Measurements from ENCODE around the gene TMTC1. TPM values are rescaled to one million over a fixed set of nuclear protein-coding genes. Genes with fewer than 3 reads are reported as not detected.

Gene TMTC1
- total RNA-seq, 1 donor from 2014 or later = 1.4 TPM

- no peaks in the 10 kb centered on the region for H3K36me3 Mint-ChIP-seq (ENCODE audit: unreplicated experiment)
- no peak overlapping the region for H3K4me3 Mint-ChIP-seq (ENCODE audit: unreplicated experiment)
- no peaks in the 10 kb centered on the region for H3K9me3 Mint-ChIP-seq (ENCODE audit: unreplicated experiment)
- no peak for DNase-seq
- peaks cover 12% of the 10 kb centered on the region for H3K4me1 Mint-ChIP-seq (ENCODE audit: low read depth, unreplicated experiment)
- H3K27me3 Mint-ChIP-seq (ENCODE audit: unreplicated experiment) = peaks cover 3% of the 10 kb centered on the region
- no peak for TF ChIP-seq CTCF (IDR thresholded peaks at IDR 0.05; ENCODE audit: partially characterized antibody, unreplicated experiment)
- no peak overlapping the region for H3K27ac Mint-ChIP-seq (ENCODE audit: unreplicated experiment)
These were observed 273.1 kb downstream of the TMTC1 start for GRCh38 chr12:29510591-29511185.

- peaks cover 12% of the 10 kb centered on the region for H3K4me1 Mint-ChIP-seq (ENCODE audit: low read depth, unreplicated experiment)
- no peaks in the 10 kb centered on the region for H3K36me3 Mint-ChIP-seq (ENCODE audit: unreplicated experiment)
- TF ChIP-seq CTCF (IDR thresholded peaks at IDR 0.05; ENCODE audit: partially characterized antibody, unreplicated experiment) = no peak
These were observed 274.2 kb downstream of the TMTC1 start for GRCh38 chr12:29509503-29509902.

GRCh38 chr12:29508949-29509348, 274.8 kb downstream of the TMTC1 start:
- peaks cover 12% of the 10 kb centered on the region for H3K4me1 Mint-ChIP-seq (ENCODE audit: low read depth, unreplicated experiment)
- no peak for DNase-seq
- no peak overlapping the region for H3K4me3 Mint-ChIP-seq (ENCODE audit: unreplicated experiment)
- no peak overlapping the region for H3K27ac Mint-ChIP-seq (ENCODE audit: unreplicated experiment)
- H3K36me3 Mint-ChIP-seq (ENCODE audit: unreplicated experiment) = no peaks in the 10 kb centered on the region
- H3K9me3 Mint-ChIP-seq (ENCODE audit: unreplicated experiment) = no peaks in the 10 kb centered on the region
- no peak for TF ChIP-seq CTCF (IDR thresholded peaks at IDR 0.05; ENCODE audit: partially characterized antibody, unreplicated experiment)
- peaks cover 3% of the 10 kb centered on the region for H3K27me3 Mint-ChIP-seq (ENCODE audit: unreplicated experiment)

More at GRCh38 chr12:29509503-29509902, 274.2 kb downstream of the TMTC1 start:
- H3K27me3 Mint-ChIP-seq (ENCODE audit: unreplicated experiment) = peaks cover 3% of the 10 kb centered on the region
- no peak overlapping the region for H3K27ac Mint-ChIP-seq (ENCODE audit: unreplicated experiment)
- no peak overlapping the region for H3K4me3 Mint-ChIP-seq (ENCODE audit: unreplicated experiment)
- DNase-seq = no peak
- no peaks in the 10 kb centered on the region for H3K9me3 Mint-ChIP-seq (ENCODE audit: unreplicated experiment)

GRCh38 chr12:29505122-29505521, 278.6 kb downstream of the TMTC1 start:
- Mint-ChIP-seq H3K4me1 (ENCODE audit: low read depth, unreplicated experiment) (peaks cover 12% of the 10 kb centered on the region), H3K9me3 (ENCODE audit: unreplicated experiment) (no peaks in the 10 kb centered on the region), H3K4me3 (ENCODE audit: unreplicated experiment) (no peak overlapping the region), H3K36me3 (ENCODE audit: unreplicated experiment) (no peaks in the 10 kb centered on the region), H3K27ac (ENCODE audit: unreplicated experiment) (no peak overlapping the region), H3K27me3 (ENCODE audit: unreplicated experiment) (peaks cover 3% of the 10 kb centered on the region)
- TF ChIP-seq CTCF (IDR thresholded peaks at IDR 0.05; ENCODE audit: partially characterized antibody, unreplicated experiment) = no peak
- no peak for DNase-seq

GRCh38 chr12:29503283-29503682, 280.5 kb downstream of the TMTC1 start:
- peaks cover 5% of the 10 kb centered on the region for H3K27me3 Mint-ChIP-seq (ENCODE audit: unreplicated experiment)
- no peak overlapping the region for H3K27ac Mint-ChIP-seq (ENCODE audit: unreplicated experiment)
- no peak for DNase-seq
- no peak for TF ChIP-seq CTCF (IDR thresholded peaks at IDR 0.05; ENCODE audit: partially characterized antibody, unreplicated experiment)
- no peaks in the 10 kb centered on the region for H3K36me3 Mint-ChIP-seq (ENCODE audit: unreplicated experiment)
- H3K9me3 Mint-ChIP-seq (ENCODE audit: unreplicated experiment) = no peaks in the 10 kb centered on the region
- peaks cover 12% of the 10 kb centered on the region for H3K4me1 Mint-ChIP-seq (ENCODE audit: low read depth, unreplicated experiment)
- H3K4me3 Mint-ChIP-seq (ENCODE audit: unreplicated experiment) = no peak overlapping the region

Data from glutamatergic neuron (in vitro differentiated cells).